SK-N-SH treated with all-trans-retinoic acid at 6 μM for 48 hours (cell line): ENCODE data around the gene ELOVL2.

Experiments used
- ARNTL ChIP-seq: fragments of 450-650 bp; formaldehyde crosslinking; IDR thresholded peaks from 2 replicates; pipeline ENCODE4 v1.5.0; 2020; ENCODE audit warnings: low read depth, mild to moderate bottlenecking, moderate library complexity, borderline replicate concordance
- ISL1 ChIP-seq: fragments of 250-450 bp; sonication (Bioruptor Pico); IDR thresholded peaks from 2 replicates; pipeline ENCODE4 v2.1.2; 2022; ENCODE audit warnings: mild to moderate bottlenecking, moderate library complexity
- OSR1 ChIP-seq: fragments of 250-450 bp; sonication (Bioruptor Pico); IDR thresholded peaks from 2 replicates; pipeline ENCODE4 v1.8.0; 2022; ENCODE audit warnings: moderate library complexity, mild to moderate bottlenecking, inconsistent platforms
- PPARA ChIP-seq: fragments of 250-450 bp; sonication (Bioruptor Pico); IDR thresholded peaks from 2 replicates; pipeline ENCODE4 v1.5.0; 2020; ENCODE audit warnings: mild to moderate bottlenecking, borderline replicate concordance
- ZNF565 ChIP-seq: fragments of 450-650 bp; formaldehyde crosslinking; conservative IDR thresholded peaks from 2 replicates; pipeline ENCODE4 v1.5.0; 2020; ENCODE audit warnings: low read depth, mild to moderate bottlenecking, moderate library complexity
- TF ChIP-seq, protein P1 (sequence below): fragments of 250-450 bp; sonication (Bioruptor Pico); IDR thresholded peaks from 2 replicates; pipeline ENCODE4 v1.5.1; 2020; ENCODE audit warnings: low read depth, mild to moderate bottlenecking, moderate library complexity
- TF ChIP-seq, protein P2 (sequence below): fragments of 250-450 bp; sonication (Bioruptor Pico); IDR thresholded peaks from 2 replicates; pipeline ENCODE4 v1.5.0; 2020; ENCODE audit warnings: mild to moderate bottlenecking, moderate library complexity

- no peak for TF ChIP-seq ISL1
- no peak for TF ChIP-seq OSR1 (CRISPR knock-in tag)
- TF ChIP-seq PPARA: no peak
- TF ChIP-seq, protein P1, sequence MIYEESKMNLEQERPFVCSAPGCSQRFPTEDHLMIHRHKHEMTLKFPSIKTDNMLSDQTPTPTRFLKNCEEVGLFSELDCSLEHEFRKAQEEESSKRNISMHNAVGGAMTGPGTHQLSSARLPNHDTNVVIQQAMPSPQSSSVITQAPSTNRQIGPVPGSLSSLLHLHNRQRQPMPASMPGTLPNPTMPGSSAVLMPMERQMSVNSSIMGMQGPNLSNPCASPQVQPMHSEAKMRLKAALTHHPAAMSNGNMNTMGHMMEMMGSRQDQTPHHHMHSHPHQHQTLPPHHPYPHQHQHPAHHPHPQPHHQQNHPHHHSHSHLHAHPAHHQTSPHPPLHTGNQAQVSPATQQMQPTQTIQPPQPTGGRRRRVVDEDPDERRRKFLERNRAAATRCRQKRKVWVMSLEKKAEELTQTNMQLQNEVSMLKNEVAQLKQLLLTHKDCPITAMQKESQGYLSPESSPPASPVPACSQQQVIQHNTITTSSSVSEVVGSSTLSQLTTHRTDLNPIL: no peak
- no peak for TF ChIP-seq ZNF565 (CRISPR knock-in tag)
- no peak for TF ChIP-seq ARNTL
- TF ChIP-seq, protein P2, sequence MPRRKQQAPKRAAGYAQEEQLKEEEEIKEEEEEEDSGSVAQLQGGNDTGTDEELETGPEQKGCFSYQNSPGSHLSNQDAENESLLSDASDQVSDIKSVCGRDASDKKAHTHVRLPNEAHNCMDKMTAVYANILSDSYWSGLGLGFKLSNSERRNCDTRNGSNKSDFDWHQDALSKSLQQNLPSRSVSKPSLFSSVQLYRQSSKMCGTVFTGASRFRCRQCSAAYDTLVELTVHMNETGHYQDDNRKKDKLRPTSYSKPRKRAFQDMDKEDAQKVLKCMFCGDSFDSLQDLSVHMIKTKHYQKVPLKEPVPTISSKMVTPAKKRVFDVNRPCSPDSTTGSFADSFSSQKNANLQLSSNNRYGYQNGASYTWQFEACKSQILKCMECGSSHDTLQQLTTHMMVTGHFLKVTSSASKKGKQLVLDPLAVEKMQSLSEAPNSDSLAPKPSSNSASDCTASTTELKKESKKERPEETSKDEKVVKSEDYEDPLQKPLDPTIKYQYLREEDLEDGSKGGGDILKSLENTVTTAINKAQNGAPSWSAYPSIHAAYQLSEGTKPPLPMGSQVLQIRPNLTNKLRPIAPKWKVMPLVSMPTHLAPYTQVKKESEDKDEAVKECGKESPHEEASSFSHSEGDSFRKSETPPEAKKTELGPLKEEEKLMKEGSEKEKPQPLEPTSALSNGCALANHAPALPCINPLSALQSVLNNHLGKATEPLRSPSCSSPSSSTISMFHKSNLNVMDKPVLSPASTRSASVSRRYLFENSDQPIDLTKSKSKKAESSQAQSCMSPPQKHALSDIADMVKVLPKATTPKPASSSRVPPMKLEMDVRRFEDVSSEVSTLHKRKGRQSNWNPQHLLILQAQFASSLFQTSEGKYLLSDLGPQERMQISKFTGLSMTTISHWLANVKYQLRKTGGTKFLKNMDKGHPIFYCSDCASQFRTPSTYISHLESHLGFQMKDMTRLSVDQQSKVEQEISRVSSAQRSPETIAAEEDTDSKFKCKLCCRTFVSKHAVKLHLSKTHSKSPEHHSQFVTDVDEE: no peak
Measured at GRCh38 chr6:11021714-11022113, 22.4 kb downstream of the ELOVL2 start.
